K562 (cell line): ENCODE measurements around the gene VTN. TPM values are rescaled to one million over a fixed set of nuclear protein-coding genes. Genes with fewer than 3 reads are reported as not detected.
A peak's percentile ranks its signal among the peaks of the same experiment; 100 is the strongest.

Source experiments
- ETV1 ChIP-seq: fragments of 450-650 bp; conservative IDR thresholded peaks from 2 replicates; pipeline ENCODE4 v1.6.1; 2016; ENCODE audit warnings: missing genetic modification characterization, control low read depth, low read depth, missing compliant biosample characterization
- MYNN ChIP-seq, 2 experiments: sonication (generic); formaldehyde crosslinking in 1 of 2; IDR thresholded peaks; 2 replicates each; pipeline versions ENCODE4 v1.5.0 to v1.6.1; 2016 to 2020; ENCODE audit warnings: antibody characterized with exemption in 1 of 2, missing genetic modification reagents in 1 of 2
- NKRF ChIP-seq: fragments of 450-650 bp; IDR thresholded peaks from 2 replicates; pipeline ENCODE4 v1.6.1; 2016; ENCODE audit warnings: borderline replicate concordance
- NR4A1 ChIP-seq, 2 experiments: fragments of 250-450 bp in 1 of 2; fragments of 450-650 bp in 1 of 2; sonication (Bioruptor Pico) in 1 of 2; IDR thresholded peaks; 2 replicates each; pipeline versions ENCODE4 v1.4.0 to v1.6.1; 2016 to 2020; ENCODE audit warnings: mild to moderate bottlenecking in 2 of 2, missing compliant biosample characterization in 1 of 2, missing genetic modification characterization in 1 of 2, moderate library complexity in 1 of 2
- TRIM24 ChIP-seq, 2 experiments: fragments of 450-650 bp; IDR thresholded peaks; 2 replicates each; pipeline ENCODE4 v1.6.1; 2016
- XRCC5 ChIP-seq: fragments of 200-400 bp; formaldehyde crosslinking; IDR thresholded peaks from 2 replicates; pipeline ENCODE4 v1.6.1; 2017; ENCODE audit warnings: low read depth, mild to moderate bottlenecking, low read length
- ZNF212 ChIP-seq: fragments of 450-650 bp; formaldehyde crosslinking; IDR thresholded peaks from 2 replicates; pipeline ENCODE4 v1.4.0; 2020; ENCODE audit warnings: mild to moderate bottlenecking
- ZSCAN32 ChIP-seq: fragments of 450-650 bp; formaldehyde crosslinking; IDR thresholded peaks from 2 replicates; pipeline ENCODE4 v1.4.0; 2020; ENCODE audit warnings: mild to moderate bottlenecking, moderate library complexity
- polyA plus RNA-seq, 8 experiments: library from polyadenylated mRNA; depleted of rRNA in 4 of 8; stranded (reverse) in 5 of 8; unstranded in 3 of 8; fragments of >200 nt; fragmentation: Nextera tagmentation in 2 of 8; fragmentation: Illumina TruSeq in 1 of 8; extraction: Ambion mirVana in 2 of 8; extraction: Trizol in 1 of 8; gene quantifications; 2 replicates each; pipeline versions ENCODE4 v1.2.1 to v1.2.3, GENCODE V29; 2011 to 2014; ENCODE audit warnings: inconsistent platforms in 1 of 8, missing spikeins in 1 of 8
- total RNA-seq, 7 experiments: library from RNA; depleted of rRNA in 6 of 7; stranded (reverse); fragments of >200 nt in 6 of 7; fragmentation: Illumina TruSeq in 2 of 7; extraction: Trizol in 2 of 7; gene quantifications; 2 replicates each; pipeline versions ENCODE4 v1.2.1 to v1.2.3, GENCODE V29; 2011 to 2021; ENCODE audit warnings: low replicate concordance in 1 of 7
- TF ChIP-seq, protein P1 (sequence below), 2 experiments: IDR thresholded peaks; 2 replicates each; pipeline ENCODE4 v1.6.1; 2012; ENCODE audit warnings: improper control_type of control experiment in 2 of 2, low read depth in 2 of 2, low read length in 2 of 2, borderline replicate concordance in 1 of 2
- TF ChIP-seq, protein P2 (sequence below): fragments of 250-450 bp; sonication (Bioruptor Pico); IDR thresholded peaks from 2 replicates; pipeline ENCODE4 v1.4.0; 2020
- TF ChIP-seq, protein P3 (sequence below): conservative IDR thresholded peaks from 2 replicates; pipeline ENCODE4 v1.6.1; 2011; ENCODE audit warnings: low read depth, mild to moderate bottlenecking, low read length; ENCODE audit not compliant: control insufficient read depth
- TF ChIP-seq, protein P4 (sequence below): fragments of 450-650 bp; IDR thresholded peaks from 2 replicates; pipeline ENCODE4 v1.6.1; 2016

VTN gene
- total and polyA plus RNA-seq, 9 of the 15 experiments (the other 6 are each of a cell fraction or from before 2014, with no cell fraction given) = 0.13 to 1.0 (median 0.29) TPM; not detected in 1

DNA sequence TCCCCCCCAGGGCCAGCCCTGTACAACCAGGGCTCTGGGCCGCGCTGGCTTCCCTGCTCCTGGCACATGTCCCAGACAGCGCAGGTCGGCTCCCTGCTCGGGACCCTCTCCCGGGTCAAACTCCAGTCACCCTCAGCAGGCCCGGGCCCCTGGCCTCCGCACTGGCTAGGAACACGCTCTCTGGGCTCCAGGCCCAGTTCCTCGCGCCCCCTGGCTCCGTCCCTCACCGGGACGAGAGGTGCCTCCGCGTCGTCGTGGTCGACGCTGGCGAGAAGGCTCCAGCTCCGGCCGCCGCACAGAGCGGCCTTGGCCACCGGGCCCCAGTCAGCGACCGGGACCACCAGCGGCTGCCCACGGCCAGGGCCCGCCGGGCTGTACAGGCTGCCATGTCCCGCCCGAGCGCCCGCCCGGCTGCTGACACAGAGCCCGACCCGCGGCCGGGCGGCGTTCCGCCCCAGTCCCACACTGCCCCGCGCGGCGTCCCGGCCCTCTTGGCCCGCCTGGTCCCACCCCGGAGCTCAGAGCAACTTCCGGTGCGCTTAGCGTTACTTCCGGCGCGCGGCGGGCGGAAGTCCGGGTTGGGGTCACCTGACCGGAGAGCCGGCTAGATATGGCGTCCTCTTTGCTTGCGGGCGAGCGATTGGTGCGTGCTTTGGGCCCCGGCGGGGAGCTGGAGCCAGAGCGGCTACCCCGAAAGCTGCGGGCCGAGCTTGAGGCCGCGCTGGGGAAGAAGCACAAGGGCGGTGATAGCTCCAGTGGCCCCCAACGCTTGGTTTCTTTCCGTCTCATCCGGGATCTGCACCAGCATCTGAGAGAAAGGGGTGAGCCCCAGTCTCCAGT is 12.8 kb downstream of the VTN start, which contains the start of gene POLDIP2 (continued):
- TF ChIP-seq, protein P1, sequence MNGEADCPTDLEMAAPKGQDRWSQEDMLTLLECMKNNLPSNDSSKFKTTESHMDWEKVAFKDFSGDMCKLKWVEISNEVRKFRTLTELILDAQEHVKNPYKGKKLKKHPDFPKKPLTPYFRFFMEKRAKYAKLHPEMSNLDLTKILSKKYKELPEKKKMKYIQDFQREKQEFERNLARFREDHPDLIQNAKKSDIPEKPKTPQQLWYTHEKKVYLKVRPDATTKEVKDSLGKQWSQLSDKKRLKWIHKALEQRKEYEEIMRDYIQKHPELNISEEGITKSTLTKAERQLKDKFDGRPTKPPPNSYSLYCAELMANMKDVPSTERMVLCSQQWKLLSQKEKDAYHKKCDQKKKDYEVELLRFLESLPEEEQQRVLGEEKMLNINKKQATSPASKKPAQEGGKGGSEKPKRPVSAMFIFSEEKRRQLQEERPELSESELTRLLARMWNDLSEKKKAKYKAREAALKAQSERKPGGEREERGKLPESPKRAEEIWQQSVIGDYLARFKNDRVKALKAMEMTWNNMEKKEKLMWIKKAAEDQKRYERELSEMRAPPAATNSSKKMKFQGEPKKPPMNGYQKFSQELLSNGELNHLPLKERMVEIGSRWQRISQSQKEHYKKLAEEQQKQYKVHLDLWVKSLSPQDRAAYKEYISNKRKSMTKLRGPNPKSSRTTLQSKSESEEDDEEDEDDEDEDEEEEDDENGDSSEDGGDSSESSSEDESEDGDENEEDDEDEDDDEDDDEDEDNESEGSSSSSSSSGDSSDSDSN (IDR thresholded peaks at IDR 0.05; ENCODE audit: borderline replicate concordance in 1 of 2, low read depth in 2 of 2, low read length in 2 of 2) = peak; percentile 53 to 63; a peak in 3 of 4 replicates
- no peak for TF ChIP-seq NR4A1 (CRISPR knock-in tag; IDR thresholded peaks at IDR 0.05)
- no peak for TF ChIP-seq NR4A1 (tag; IDR thresholded peaks at IDR 0.05)
- TF ChIP-seq ZNF212 = 0 out of 2 replicates have a peak, but pooled peaks have one; percentile 7
- no peak for TF ChIP-seq XRCC5
- peak in 1 of 2 experiments; percentile 85; a peak in 2 of 4 replicates for TF ChIP-seq TRIM24 (IDR thresholded peaks at IDR 0.05)
- TF ChIP-seq, protein P2, sequence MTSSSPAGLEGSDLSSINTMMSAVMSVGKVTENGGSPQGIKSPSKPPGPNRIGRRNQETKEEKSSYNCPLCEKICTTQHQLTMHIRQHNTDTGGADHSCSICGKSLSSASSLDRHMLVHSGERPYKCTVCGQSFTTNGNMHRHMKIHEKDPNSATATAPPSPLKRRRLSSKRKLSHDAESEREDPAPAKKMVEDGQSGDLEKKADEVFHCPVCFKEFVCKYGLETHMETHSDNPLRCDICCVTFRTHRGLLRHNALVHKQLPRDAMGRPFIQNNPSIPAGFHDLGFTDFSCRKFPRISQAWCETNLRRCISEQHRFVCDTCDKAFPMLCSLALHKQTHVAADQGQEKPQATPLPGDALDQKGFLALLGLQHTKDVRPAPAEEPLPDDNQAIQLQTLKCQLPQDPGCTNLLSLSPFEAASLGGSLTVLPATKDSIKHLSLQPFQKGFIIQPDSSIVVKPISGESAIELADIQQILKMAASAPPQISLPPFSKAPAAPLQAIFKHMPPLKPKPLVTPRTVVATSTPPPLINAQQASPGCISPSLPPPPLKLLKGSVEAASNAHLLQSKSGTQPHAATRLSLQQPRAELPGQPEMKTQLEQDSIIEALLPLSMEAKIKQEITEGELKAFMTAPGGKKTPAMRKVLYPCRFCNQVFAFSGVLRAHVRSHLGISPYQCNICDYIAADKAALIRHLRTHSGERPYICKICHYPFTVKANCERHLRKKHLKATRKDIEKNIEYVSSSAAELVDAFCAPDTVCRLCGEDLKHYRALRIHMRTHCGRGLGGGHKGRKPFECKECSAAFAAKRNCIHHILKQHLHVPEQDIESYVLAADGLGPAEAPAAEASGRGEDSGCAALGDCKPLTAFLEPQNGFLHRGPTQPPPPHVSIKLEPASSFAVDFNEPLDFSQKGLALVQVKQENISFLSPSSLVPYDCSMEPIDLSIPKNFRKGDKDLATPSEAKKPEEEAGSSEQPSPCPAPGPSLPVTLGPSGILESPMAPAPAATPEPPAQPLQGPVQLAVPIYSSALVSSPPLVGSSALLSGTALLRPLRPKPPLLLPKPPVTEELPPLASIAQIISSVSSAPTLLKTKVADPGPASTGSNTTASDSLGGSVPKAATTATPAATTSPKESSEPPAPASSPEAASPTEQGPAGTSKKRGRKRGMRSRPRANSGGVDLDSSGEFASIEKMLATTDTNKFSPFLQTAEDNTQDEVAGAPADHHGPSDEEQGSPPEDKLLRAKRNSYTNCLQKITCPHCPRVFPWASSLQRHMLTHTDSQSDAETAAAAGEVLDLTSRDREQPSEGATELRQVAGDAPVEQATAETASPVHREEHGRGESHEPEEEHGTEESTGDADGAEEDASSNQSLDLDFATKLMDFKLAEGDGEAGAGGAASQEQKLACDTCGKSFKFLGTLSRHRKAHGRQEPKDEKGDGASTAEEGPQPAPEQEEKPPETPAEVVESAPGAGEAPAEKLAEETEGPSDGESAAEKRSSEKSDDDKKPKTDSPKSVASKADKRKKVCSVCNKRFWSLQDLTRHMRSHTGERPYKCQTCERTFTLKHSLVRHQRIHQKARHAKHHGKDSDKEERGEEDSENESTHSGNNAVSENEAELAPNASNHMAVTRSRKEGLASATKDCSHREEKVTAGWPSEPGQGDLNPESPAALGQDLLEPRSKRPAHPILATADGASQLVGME (CRISPR knock-in tag) = no peak
- TF ChIP-seq ZSCAN32 (CRISPR knock-in tag) = no peak
- TF ChIP-seq, protein P3, sequence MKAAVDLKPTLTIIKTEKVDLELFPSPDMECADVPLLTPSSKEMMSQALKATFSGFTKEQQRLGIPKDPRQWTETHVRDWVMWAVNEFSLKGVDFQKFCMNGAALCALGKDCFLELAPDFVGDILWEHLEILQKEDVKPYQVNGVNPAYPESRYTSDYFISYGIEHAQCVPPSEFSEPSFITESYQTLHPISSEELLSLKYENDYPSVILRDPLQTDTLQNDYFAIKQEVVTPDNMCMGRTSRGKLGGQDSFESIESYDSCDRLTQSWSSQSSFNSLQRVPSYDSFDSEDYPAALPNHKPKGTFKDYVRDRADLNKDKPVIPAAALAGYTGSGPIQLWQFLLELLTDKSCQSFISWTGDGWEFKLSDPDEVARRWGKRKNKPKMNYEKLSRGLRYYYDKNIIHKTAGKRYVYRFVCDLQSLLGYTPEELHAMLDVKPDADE = peak; percentile 80
- TF ChIP-seq, protein P4, sequence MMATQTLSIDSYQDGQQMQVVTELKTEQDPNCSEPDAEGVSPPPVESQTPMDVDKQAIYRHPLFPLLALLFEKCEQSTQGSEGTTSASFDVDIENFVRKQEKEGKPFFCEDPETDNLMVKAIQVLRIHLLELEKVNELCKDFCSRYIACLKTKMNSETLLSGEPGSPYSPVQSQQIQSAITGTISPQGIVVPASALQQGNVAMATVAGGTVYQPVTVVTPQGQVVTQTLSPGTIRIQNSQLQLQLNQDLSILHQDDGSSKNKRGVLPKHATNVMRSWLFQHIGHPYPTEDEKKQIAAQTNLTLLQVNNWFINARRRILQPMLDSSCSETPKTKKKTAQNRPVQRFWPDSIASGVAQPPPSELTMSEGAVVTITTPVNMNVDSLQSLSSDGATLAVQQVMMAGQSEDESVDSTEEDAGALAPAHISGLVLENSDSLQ = peak; percentile 75
- TF ChIP-seq ETV1 (tag) = peak; percentile 88
- no peak for TF ChIP-seq MYNN (IDR thresholded peaks at IDR 0.05)
- no peak for TF ChIP-seq MYNN (CRISPR knock-in tag; IDR thresholded peaks at IDR 0.05)
- peak; percentile 91; the same call in 1 of the 2 replicates for TF ChIP-seq NKRF
